ENCODE data around the gene SLC22A23. TPM values are rescaled to one million over a fixed set of nuclear protein-coding genes. Genes with fewer than 3 reads are reported as not detected.

The SLC22A23 gene, protein sequence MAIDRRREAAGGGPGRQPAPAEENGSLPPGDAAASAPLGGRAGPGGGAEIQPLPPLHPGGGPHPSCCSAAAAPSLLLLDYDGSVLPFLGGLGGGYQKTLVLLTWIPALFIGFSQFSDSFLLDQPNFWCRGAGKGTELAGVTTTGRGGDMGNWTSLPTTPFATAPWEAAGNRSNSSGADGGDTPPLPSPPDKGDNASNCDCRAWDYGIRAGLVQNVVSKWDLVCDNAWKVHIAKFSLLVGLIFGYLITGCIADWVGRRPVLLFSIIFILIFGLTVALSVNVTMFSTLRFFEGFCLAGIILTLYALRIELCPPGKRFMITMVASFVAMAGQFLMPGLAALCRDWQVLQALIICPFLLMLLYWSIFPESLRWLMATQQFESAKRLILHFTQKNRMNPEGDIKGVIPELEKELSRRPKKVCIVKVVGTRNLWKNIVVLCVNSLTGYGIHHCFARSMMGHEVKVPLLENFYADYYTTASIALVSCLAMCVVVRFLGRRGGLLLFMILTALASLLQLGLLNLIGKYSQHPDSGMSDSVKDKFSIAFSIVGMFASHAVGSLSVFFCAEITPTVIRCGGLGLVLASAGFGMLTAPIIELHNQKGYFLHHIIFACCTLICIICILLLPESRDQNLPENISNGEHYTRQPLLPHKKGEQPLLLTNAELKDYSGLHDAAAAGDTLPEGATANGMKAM
- total RNA-seq = 13.7 TPM

DNA sequence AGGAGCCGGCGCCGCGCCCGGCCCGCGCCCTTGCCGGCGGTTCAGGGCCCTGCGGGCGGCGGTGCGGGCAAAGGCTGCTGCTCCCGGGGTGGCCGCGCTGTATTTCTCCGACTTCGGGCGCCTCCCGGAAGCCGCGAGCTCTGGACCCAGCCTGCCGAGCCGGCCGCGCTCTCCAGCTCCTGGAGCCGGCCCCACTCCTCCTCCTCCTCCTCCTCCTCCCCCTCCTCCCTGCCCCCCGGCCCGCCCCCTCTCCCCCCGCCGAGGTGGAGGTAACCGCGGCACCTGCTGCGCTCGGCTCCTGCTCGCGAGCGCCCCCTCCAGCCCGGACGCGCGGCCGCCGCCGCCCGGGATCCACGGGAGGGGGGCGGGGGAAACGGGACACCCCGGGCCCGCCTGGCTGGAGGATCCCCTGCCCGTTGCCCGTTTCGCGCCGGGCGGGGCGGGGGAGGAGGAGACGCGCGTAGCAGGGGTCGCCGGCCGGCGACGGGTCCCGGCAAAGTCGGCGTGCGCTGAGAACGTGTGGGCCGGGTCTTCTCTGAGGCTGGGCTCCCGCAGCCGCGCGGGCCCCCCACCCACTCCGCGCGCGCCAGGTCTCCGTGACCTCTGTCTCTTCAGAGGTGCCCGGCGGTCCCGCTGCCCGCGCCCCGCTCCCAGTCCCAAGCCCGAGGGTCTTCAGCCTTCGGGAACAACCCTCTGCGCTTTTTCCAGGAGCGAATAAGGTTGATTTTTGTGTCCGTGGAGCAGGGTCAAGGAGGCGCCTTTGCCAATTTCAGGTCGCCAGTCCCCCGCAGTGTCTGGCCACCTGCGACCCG lies at the start of gene SLC22A23:
TSS of gene SLC22A23 (minus strand) at position 153 of the 812 bp plus-strand sequence. CDS start 491 bp downstream, outside the sequence.
- DNase-seq = peak; percentile 75

DNA sequence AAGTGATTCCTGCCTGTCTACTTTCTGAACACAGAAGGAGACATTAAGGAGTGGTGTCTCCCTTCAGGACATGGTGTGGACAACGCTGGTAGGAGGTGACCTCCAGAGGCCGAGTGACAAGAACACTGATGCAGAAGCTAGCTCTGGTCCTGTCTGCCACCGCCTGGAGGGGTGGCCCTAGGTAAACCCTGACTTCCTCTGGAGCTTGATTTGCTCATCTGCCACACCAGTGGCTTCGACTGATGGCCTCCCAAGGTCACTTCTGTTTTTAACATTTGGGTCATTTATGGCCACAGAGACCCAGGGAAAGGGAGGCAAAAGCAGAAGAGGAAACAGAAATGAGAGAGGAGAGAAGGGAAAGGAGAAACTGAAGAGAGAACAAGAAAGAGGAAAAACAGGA lies 49.4 kb upstream of the SLC22A23 start:
- no peak for DNase-seq

DNA sequence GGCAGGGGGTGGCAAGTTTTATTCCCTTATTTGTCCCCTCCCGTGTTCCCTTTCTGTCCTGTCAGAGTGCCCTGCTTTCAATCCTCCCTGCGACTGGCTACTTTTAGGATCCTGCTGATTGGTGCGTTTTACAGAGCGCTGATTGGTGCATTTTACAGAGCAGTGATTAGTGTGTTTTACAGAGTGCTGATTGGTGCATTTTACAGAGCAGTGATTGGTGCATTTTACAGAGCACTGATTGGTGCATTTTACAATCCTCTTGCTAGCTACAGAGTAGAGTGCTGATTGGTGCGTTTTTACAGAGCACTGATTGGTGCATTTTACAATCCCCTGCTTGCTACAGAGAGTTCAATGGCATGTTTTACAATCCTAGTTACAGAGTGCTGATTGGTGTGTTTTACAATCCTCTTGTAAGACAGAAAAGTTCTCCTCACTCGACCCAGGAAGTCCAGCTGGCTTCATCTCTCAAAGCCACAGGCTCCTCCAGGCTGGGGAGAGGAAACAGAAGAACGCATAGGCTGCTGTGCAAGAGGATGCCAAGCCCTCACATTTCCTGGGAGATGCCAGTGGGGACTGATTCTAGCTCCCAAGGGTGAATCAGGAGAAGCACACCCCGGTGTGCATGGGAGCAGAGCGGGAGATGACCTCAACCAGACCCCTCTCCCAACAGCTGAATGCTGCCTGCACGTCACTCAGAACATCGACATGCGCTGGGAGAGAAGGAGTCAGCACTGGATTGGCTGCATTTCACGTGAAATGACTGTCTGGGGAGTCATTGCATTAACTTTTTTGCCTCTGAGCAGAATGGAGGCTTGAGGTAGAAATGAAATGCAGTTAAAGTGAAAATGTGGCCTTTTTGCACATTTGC lies 48.3 kb upstream of the SLC22A23 start:
- DNase-seq = no peak

DNA sequence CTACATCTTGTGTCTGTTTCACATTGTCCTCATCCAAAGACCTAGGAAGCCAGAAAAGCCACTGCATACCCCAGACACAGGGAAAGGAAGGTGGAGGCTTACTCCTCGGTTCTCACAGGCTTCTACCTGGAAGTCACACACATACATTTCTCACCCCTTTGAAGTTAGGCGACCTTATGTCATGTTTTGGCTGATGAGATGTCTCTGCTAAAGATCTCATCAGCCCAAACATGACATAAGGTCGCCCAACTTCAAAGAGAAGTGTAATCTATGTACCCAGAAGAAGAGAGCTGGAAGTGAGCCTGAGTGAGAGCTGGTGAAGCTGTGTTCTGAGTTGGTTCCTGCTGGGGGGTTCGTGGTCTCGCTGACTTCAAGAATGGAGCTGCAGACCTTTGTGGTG lies 47.5 kb upstream of the SLC22A23 start:
- no peak for DNase-seq

DNA sequence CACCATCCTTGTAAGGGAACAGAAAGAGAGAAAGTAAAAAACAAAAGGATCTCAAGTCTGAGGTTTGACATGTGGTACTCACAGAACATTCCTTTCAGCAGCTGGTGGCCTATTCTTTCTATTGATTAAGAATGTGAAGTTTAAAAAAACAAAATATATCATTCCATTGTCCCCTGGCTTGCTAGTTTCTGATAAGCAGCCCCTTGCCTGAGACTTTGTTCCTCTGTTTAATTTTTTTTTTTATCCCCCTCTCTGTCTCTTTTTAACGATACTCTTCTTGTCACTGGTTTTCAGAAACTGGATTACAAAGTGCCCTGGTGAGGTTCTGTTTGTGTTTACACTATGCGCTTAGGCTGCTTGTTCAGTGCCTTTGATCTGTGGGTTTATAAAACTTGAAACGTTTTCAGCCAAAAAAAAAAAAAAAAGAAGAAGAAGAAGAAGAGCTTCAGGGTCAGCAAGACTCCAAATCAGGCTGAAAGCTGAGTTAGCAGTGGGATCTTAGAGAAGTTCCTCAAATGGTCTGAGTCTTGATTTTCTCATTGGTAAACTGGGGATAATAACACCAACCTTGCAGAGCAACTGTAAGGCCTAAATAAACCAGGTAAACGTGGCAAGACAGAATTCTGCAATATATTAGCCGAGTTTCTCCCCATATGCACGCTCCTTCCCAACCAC lies 45.1 kb upstream of the SLC22A23 start:
- DNase-seq = no peak

DNA sequence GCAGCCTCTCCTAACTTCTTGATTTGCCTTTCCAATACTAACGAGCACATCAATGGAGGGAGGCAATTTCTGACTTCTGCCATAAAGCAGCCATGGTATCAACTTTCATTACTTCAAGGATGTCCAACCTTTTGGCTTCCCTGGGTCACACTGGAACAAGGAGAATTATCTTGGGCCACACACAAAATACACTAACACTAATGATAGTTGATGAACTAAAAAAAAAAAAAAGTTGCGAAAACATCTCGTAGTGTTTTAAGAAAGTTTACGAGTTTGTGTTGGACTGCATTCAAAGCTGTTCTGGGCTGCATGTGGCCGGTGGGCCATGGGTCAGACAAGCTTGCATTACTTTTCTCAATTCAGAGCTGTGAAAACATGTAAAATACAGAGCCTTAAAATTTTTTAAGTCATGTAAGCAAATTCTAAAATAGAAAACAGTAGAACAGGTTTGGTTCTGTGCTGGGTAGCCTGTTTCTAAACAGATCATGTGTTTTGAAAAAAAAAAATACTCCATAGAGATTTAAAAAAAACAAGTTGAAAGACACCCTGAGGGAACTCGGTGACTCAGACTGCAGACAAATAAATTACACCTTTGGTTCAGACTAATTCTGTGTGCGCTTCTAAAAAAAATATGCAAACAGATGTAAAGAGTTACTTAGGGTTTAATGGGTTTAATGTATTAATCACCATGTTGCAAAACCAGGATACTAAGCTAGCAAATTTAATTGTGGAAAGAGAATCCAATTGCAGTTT lies 43.6 kb upstream of the SLC22A23 start:
- DNase-seq = peak; percentile 45

DNA sequence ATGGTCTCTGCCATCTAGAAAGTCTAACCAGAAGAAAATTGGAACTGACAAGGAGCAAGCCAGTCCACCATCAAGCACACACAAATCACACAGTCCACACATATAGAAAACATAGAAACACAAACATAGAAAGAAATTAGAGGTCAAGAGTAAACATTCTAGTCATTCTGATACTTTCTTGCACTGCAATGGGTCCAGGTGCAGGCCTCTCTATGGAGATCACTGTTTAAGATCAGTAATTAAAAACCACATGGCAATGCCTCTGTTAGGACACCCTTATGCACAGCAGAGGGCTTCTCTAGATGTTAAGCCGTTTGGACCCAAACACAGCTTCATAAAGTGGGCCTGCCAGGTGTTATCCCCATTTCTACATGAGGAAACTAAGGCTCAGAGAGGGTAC lies 42.8 kb upstream of the SLC22A23 start:
- DNase-seq = no peak

DNA sequence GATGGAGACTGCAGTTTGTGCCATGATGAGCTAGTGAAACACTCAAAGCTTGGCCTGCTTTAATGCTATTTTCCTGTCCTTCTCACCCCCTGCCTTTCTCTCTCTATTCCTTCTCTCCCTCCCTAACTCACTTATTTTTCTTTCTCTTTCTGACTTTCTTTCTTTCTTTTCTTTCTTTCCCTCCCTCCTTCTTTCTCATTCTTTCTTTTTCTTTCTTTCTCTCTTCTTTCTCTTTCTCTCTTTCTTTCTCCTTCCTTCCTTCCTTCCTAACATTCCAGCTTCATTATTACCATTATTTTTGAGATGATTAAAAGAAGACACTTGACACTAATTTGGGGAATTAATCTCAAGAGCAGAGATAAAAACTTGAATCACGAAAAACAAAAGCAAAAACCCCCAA lies 39.5 kb upstream of the SLC22A23 start:
- DNase-seq = no peak

DNA sequence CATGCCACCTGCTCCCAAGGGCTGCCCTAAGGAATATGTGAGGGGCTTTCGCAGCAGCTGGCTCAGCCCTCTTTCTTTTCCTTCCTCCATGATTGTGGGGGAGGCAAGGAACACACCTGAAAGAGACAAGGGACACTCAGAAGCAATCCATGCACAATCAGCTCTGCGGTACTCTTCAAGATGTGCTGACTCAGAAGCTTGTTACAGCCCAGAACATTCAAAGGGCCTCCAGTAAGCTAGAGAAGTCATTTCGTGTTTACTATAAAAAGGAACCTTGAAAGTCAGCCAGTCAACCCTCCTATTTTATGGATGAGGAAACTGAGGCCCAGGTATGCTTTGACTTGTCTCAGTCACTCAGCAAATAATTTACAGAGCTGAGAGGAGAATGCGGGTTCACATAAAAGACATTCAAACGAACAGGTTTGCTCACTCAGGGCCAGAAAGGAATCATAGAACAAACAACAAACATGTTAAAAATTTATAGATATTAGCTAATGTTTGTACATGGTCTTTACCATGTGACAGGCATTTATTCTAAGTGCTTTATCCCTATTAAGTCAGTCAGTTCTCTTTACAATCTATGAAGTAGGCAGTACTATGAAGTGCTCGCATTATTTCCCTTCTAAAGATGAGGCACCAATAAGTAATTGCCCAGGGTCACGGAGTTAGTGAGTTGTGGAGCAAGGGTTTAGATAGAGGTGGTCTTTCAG lies 37.7 kb upstream of the SLC22A23 start:
- peak; percentile 19 for DNase-seq

DNA sequence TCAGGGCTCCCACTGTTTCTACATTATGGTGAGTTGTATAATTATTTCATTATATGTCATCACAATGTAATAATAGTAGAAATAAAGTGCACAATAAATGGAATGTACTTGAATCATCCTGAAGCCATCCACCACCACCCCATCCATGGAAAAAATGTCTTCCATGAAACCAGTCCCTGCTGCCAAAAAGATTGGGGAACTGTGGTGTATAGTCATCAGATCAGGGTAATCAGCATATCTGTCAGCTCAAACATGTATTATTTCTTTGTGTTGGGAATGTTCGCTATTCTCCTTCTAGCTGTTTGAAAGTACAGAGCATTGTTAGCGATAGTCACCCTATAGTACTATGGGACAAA lies 33.8 kb upstream of the SLC22A23 start:
- no peak for DNase-seq

DNA sequence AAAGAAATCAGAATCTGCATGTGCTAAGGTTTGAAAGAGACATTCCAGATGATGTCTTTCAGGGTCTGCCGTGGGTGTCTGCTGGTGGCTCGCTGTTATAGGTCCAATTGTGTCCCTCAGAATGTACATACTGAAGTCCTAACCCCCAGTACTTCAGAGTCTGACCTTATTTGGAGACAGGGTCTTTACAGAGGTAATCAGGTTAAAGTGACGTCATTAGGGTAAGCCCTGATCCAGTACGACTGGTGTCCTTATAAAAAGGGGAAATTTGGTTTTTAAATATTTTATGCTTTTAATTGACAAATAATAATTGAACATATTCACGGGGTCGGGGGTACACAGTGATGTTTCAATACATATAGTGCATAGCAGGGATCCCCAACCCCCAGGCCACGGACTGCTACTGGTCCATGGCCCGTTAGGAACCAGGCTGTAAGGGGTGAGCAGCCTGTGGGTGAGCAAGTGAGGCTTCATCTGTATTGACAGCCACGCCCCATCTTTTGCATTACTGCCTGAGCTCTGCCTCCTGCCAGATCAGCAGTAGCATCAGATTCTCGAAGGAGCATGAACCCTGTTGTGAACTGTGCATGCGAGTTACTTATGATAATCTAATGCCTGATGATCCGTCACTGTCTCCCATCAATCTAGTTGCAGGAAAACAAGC lies 33.2 kb upstream of the SLC22A23 start:
- no peak for DNase-seq

DNA sequence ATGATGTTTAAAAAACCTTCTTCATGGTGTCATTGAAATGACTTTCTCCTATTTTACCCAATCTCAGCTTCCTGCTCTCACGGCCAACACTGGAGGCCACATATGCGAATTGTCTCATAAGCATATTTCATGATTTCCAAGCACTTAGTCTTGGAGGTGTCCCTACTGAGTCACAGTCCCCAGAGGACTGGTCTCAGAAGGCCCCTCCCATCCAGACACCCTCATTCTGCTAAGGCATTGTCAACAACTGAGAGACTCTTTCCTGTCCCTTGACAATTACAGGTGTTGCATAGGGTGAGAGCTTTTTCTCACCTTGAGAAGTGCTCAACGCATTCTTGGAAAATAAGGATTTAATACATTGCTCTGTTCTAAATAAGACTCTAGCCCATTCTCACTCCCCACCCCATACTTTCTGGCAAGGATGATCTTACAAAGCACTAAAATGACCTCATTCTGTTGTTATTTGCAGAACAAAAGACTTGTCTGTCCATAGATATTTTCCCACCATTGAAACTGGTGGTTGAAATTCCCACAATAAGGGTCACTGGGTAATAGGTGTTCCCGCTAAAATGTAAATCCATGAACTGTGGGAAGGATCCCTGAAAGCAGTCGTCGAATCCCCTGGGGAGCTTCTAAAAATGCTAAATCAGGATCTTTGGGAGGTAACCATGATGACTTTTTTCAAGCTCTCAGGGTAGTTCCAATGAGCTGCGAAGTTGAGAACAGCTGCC lies 32.3 kb upstream of the SLC22A23 start:
- peak; percentile 43 for DNase-seq

DNA sequence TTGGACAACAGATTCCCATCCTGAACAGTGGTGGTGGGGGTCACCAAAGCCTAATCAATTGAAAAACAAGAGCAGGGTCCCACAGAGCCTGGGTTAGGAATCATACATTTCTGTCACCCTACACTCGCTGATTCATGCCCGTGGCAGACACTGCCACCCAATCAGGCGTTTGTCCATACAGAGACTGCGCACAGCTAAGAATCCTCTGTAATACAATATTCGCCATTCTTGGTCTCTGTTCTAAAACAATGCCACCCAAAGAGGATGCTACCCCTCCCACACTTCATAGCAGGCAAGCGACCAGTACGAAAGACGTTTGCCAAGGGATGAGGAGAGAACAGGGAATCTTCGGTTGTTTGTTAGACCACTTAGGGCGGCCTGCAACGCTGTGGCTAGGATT lies 28.1 kb upstream of the SLC22A23 start:
- DNase-seq = no peak

DNA sequence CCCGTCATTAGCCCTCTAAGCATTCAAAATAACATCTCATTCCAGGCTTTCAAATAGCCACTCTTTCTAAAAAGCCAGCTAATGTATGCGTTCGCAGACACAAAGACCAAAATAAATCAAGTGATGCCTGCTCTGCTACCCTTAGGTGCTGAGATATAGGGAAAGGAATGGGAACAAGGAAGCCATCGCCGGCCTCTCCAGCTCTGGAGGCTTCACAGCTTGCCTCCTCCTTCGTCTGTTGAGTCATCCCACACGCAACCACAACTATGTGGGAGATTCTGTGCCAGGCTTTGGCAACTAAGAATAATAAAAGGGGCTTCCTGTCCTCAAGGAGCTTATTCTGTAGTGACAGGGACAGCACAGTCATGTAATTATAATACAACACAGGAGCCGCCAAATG lies 27.3 kb upstream of the SLC22A23 start:
- DNase-seq = no peak

DNA sequence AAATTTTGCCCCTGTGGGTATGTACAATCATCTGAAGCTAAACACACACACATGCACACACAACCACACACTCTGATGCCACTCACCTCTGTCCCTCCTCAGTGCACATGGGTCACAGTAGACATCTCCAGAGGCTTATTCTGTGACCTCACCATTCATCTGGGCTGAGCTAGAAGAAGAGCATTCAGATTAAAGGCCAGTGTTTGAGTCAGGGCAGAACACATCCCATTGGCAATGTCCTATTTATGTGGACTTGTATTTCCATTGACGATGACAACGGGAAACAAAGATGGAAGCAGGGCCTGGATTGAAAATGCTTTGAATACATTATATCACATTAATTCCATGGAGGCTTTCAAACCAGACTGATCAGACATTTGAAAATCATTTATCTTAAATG lies 26.8 kb upstream of the SLC22A23 start:
- no peak for DNase-seq

DNA sequence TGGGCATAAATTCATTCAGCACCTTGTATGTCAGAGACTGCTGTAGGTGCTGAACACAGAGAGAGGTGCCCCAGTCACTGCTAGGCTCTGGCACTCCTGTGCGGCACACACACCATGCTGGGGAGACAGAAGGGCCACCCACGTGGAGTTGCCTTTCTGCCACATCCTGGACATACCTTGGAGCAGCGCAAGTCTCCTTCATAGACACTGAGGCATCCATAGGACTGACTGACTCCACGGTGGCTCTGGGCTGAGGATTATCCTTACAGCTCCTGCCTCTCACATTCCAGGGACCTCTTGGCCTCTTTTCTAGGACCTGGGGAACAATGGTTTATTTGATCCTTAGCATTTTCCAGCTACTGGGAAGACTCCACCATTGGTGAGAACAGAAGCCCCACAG lies 26.0 kb upstream of the SLC22A23 start:
- DNase-seq = no peak

DNA sequence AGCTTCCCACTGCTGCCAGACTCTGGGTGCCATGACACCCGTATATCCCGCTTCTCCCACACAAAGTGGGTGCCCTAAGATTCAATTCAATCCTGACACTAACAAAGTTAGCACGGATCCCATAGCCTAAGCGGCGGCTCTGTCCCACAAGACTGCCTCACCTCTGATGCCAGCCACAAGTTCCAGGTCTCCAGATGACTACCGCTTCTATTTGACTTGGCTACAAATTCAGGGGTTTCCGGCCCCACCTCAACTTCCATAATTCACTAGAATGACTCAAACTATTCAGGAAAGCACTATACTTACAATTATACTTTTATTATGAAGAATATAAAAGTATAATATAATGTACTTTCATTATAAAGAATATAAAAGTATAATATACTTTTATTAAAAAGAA lies 24.8 kb upstream of the SLC22A23 start:
- DNase-seq = no peak

DNA sequence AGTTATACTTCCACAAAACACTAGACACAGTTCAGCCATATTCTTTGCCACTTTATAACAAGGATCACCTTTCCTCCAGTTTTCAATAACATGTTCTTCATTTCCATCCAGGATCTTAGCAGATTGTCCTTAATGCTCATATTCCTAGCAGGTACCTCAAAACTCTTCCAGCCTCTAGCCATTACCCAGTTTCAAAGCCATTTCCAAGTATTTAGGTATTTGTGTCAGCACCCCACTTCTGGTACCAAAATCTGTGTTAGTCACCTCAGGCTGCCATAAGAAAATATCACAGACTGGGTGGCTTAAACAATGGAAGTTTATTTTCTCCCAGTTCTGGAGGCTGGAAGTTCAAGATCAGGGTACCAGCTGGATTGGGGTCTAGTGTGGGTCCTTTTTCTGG lies 23.2 kb upstream of the SLC22A23 start:
- DNase-seq = no peak

DNA sequence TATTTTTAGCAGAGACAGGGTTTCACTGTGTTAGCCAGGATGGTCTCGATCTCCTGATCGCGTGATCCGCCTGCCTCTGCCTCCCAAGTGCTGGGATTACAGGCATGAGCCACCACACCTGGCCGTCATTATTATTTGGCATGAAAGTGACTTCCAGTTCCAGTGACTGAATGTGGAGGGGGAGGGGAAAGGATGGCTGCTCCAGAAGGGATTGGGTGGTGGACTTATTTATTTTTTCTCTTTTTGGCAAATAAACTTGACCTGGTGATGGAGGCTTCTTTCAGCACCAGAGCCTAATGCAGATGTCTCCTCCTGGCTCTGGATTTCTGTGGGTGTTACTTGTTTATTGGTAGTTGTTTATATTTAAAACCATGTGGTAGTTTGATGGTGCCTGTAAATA lies 16.9 kb upstream of the SLC22A23 start:
- DNase-seq = no peak
